ENCODE data around the gene VPS13A.

GRCh38 chr9:77469515-77470231 lies 292.3 kb downstream of the VPS13A start:
- TF ChIP-seq, protein P1, sequence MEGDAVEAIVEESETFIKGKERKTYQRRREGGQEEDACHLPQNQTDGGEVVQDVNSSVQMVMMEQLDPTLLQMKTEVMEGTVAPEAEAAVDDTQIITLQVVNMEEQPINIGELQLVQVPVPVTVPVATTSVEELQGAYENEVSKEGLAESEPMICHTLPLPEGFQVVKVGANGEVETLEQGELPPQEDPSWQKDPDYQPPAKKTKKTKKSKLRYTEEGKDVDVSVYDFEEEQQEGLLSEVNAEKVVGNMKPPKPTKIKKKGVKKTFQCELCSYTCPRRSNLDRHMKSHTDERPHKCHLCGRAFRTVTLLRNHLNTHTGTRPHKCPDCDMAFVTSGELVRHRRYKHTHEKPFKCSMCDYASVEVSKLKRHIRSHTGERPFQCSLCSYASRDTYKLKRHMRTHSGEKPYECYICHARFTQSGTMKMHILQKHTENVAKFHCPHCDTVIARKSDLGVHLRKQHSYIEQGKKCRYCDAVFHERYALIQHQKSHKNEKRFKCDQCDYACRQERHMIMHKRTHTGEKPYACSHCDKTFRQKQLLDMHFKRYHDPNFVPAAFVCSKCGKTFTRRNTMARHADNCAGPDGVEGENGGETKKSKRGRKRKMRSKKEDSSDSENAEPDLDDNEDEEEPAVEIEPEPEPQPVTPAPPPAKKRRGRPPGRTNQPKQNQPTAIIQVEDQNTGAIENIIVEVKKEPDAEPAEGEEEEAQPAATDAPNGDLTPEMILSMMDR (IDR thresholded peaks at IDR 0.05; ENCODE audit: low read depth, low read length): no peak
- no peak for TF ChIP-seq POLR2A (IDR thresholded peaks at IDR 0.05; ENCODE audit: extremely low read depth, insufficient read length)
- TF ChIP-seq MAX (IDR thresholded peaks at IDR 0.05; ENCODE audit: low read depth, low read length): no peak
